T-helper 2 cell (primary cell): Measurements from ENCODE around the gene ARMC3.
"Not testable (repeated sequence)": the region's sequence is repeated elsewhere in the genome, so short reads cannot be mapped to it uniquely, and the experiment has no call there.

ENCODE experiments used
- DNase-seq, 5 experiments: peaks; one replicate each; pipeline versions ENCODE4 v3.0.0 to v3.0.0-alpha.2; 2012 to 2022
- total RNA-seq, 2 donors: gene quantifications; one replicate each; lab custom pipeline; 2026; lab: John Stamatoyannopoulos, UW

Gene ARMC3
- 0 reads per million in 2 donors for total RNA-seq

DNA sequence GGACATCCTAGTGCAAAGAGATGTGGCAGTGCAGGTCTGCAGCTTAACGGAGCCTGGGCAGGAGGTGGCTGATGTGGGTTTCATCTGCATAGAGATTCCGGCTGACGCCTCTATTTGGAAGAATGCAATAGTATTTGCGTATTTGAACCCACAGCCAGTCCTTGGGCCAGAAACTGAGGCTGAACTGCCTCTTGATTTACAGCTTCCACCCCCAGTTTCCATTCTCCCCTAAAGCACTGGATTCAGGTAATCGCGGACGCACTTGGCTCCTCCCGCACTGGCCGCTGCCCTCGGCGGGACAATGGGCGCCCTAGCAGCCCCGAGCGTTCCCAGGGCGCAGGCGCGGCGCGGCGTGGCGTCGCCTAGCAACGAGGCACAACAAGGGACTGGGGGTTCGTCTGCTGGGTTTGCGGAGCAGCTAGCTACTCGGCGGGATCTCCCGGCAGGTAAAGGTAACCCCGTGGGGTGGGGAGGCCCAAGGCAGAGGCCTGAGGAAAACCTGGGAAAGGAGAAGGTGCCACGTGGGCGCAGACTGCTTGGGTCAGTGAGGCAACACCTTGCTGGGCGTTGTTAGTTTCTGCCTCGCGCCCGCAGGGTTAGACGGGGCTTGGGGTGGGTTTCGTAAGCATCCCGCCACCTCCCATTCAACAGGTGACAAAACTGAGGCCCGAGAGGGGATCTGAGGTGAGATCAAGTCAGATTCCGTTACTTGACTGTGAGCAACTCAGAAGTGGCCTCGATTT, at the start of gene ARMC3:
Gene ARMC3 (plus strand): TSS at position 393 of the 743 bp plus-strand sequence. CDS start 3,944 bp downstream, outside the sequence.
- peak; percentile 23 to 66 (median 56) for DNase-seq

DNA sequence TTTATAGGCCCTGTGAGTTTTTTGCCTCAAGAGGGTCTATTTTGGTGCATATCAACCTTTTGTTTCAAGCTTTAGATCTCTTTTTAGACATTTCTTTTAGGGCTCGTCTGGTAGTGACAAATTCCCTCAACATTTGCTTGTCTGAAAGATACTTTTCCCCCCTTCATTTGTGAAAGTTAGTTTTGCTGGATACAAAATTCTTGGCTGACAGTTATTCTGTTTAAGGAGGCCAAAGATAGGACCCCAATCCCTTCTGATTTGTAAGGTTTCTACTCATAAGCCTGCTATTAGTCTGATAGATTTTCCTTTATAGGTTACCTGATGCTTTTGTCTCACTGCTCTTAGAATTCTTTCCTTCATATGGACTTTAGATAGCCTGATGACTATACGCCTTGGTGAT, 36.1 kb upstream of the ARMC3 start:
- DNase-seq = no peak

GRCh38 chr10:22893781-22894180, 34.1 kb upstream of the ARMC3 start:
- DNase-seq = no peak

DNA sequence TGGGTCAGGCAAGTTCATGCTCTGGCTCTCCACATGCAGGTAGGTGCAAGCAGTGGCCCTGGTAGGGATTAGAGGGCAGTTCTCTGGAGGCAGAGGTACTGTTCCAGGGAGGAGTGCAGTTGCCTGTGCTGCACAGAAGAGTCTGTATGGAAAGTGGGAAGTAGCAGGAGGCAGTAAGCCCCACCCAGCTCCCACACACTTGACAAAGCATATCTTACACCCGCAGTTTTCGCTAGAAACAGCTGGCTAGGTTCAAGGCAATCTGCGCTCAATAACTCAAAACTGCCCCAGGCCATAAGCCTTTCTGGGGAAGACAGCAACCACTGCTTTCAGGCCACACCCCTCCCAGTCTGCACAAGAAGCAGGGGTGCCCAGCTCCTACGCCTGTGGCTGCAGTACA, 33.1 kb upstream of the ARMC3 start:
- no peak for DNase-seq

GRCh38 chr10:22895252-22895651, 32.6 kb upstream of the ARMC3 start:
- no peak for DNase-seq

DNA sequence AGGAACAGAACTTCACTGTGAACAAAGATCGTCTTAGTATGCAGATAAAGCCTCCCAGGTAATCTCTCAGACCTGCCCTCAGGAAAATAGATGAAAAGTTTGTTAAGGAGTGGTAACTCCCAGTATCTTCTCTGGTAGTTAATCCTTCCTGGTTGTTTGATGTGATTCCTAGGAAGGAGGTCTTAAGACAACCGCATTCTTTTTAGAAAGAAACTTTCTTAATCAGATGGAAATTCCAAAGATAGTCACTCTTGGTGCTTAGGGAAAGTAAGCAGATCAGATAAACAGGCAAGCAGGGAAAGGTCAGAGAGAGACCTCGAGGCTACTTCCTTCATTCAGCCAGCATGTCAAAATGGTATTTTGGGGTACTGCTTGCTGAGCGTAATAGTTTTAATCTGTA, 30.5 kb upstream of the ARMC3 start:
- DNase-seq = no peak

DNA sequence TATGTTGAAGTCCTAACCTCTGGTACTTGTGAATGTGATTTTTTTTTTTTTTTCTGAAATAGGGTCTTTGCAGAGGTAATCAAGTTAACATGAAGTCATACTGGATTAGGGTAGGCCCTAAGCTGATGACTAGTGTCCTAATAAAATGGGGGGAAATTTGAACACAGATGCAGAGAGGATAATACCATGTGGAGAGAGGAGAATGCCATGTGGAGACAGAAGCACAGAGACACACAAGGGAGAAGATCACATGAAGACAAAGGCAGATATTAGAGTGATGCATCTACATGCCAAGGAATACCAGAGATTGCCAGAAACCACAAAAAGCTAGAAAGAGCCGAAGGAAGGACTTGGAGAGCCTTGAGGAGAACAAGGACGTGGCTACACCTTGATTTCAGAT, 28.5 kb upstream of the ARMC3 start:
- no peak for DNase-seq

GRCh38 chr10:22899775-22900174, 28.1 kb upstream of the ARMC3 start:
- DNase-seq = no peak

DNA sequence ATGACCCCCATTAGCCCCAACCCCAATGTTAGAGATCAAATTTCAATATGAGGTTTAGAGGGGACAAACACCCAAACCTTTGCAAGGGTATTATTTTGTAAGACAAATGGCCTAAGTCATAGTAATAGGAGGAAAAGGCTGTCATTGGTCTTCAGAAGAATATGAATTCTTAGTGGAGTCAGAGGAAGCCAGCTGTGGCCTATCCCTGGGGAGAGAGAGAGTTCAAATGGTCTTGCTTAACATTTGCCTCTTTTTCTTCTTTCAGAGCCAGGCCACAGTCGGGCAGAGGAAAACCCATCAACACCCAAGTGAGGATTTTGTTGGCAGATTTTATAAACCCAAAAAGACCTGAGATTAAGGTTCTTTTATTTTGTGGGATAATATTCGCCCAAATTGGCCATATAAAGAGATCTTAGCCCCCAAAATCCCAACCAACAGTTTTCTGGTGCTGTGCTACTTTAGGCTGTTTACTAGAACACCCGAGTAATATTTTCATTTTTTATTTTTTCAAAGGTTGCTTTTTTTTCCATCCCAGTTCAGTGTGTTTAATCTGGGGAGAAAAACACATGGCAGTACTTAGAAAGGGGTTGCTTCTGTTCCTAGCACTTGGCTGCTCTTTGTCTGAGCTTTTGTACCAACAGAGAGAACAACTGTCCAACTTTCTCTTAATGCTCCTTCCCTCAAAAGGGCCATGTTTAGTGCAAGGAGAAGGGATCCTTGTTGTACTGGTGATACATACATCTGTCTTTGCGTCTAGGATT, 26.8 kb upstream of the ARMC3 start:
- no peak for DNase-seq

- DNase-seq = not testable (repeated sequence)
Observed at GRCh38 chr10:22902147-22902546, 25.7 kb upstream of the ARMC3 start.

GRCh38 chr10:22903694-22904093, 24.2 kb upstream of the ARMC3 start:
- no peak for DNase-seq

DNA sequence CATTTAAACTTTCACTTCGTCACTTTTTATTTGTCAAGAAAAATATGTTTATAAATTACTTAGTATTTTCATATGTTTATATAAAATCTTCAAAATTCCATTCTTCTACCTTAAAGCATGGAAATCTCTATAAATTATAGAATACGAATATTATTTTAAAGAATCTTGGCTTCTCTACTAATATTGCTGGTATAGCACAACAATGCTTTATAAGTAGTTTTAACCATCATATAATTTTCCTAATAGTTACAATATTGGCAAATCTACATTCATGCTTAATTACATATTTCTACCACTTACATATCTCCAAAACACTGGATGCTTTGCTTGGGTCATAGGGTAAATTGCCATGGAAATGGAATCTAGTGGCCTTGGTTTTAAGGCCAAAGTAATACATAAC, 21.1 kb upstream of the ARMC3 start:
- DNase-seq = no peak

DNA sequence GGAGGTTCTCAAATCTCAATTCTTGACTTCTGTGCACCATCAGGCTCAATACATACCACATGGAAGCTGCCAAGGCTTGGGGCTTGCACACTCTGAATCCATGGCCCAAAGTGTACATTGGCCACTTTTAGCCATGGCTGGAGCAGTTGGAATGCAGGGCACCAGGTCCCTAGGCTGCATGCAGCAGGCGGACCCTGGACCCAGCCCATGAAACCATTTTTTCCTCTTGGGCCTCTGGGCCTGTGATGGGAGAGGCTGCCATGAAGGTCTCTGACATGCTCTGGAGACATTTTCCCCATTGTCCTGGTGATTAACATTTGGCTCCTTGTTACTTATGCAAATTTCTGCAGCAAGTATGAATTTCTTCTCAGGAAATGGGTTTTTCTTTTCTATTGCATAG, 19.0 kb upstream of the ARMC3 start:
- no peak for DNase-seq

- not testable (repeated sequence) for DNase-seq
Observed at GRCh38 chr10:22909673-22910072, 18.2 kb upstream of the ARMC3 start.

- DNase-seq = no peak
Observed at GRCh38 chr10:22911067-22911466, 16.8 kb upstream of the ARMC3 start.

GRCh38 chr10:22911889-22912762, 15.7 kb upstream of the ARMC3 start:
- no peak for DNase-seq

GRCh38 chr10:22912763-22913384, 15.0 kb upstream of the ARMC3 start:
- DNase-seq = peak in 1 of 5 experiments; percentile 9

GRCh38 chr10:22913474-22914092, 14.3 kb upstream of the ARMC3 start:
- peak in 2 of 5 experiments; percentile 8 to 63 for DNase-seq

GRCh38 chr10:22915314-22915713, 12.5 kb upstream of the ARMC3 start:
- DNase-seq = no peak

- DNase-seq = no peak
Observed at GRCh38 chr10:22925088-22925487, 2.8 kb upstream of the ARMC3 start.

GRCh38 chr10:22927166-22927565, 687 bp upstream of the ARMC3 start:
- DNase-seq = no peak

GRCh38 chr10:22929053-22929452, 1.2 kb downstream of the ARMC3 start:
- not testable (repeated sequence) for DNase-seq
